IMR-90 (cell line): ENCODE results near the gene NNT. TPM values are rescaled to one million over a fixed set of nuclear protein-coding genes. Genes with fewer than 3 reads are reported as not detected.

Source experiments
- ATAC-seq: fragments of 200-7000 bp; cut with Tn5 transposase; 2 replicates; pipeline ENCODE4 v1.9.1; 2020; ENCODE audit warnings: low read depth, mild to moderate bottlenecking, moderate library complexity
- BruUV-seq: library from RNA; stranded (reverse); fragments of 400-500 nt; replicated peaks from 2 replicates; lab custom pipeline; 2021; lab: Mats Ljungman, UMichigan
- CTCF ChIA-PET: fragments of 300-600 bp; formaldehyde crosslinking; extraction: SDS; loops from one replicate; lab custom pipeline; 2021; ENCODE audit warnings: antibody characterized with exemption; lab: Yijun Ruan, JAX
- POLR2A ChIA-PET: fragments of 300-600 bp; sonication (Branson Sonifier 250); formaldehyde crosslinking; loops from one replicate; lab custom pipeline; 2022; ENCODE audit warnings: antibody characterized with exemption; ENCODE audit not compliant: unreplicated experiment; lab: Charles Lee
- DNase-seq: peaks from one replicate; pipeline ENCODE4 v3.0.0; 2013
- H2AFZ ChIP-seq: replicated peaks from 2 replicates; pipeline ENCODE3; 2013; ENCODE audit warnings: low read length, mild to moderate bottlenecking; ENCODE audit not compliant: poor library complexity
- H2AK5ac ChIP-seq: 2 replicates; pipeline ENCODE4 v1.6.1; 2013; ENCODE audit warnings: low read depth, low read length, inconsistent platforms
- H2AK9ac ChIP-seq: replicated peaks from 2 replicates; pipeline ENCODE3; 2013; ENCODE audit warnings: mild to moderate bottlenecking, low read depth, low read length, moderate library complexity; ENCODE audit not compliant: poor library complexity
- H2BK120ac ChIP-seq: 2 replicates; pipeline ENCODE4 v1.6.1; 2013; ENCODE audit warnings: low read depth, low read length, inconsistent platforms
- H2BK15ac ChIP-seq: 3 replicates; pipeline ENCODE4 v1.6.1; 2013; ENCODE audit warnings: low read depth, low read length, inconsistent platforms
- H2BK20ac ChIP-seq: 2 replicates; pipeline ENCODE4 v1.6.1; 2013; ENCODE audit warnings: low read depth, mild to moderate bottlenecking, inconsistent platforms, low read length, moderate library complexity
- H2BK5ac ChIP-seq: 2 replicates; pipeline ENCODE4 v1.6.1; 2013; ENCODE audit warnings: mild to moderate bottlenecking, low read depth, low read length, inconsistent platforms; ENCODE audit not compliant: poor library complexity, severe bottlenecking
- H3K14ac ChIP-seq: replicated peaks from 2 replicates; pipeline ENCODE4 v1.6.1; 2013; ENCODE audit warnings: low read depth, low read length, inconsistent platforms
- H3K18ac ChIP-seq: 2 replicates; pipeline ENCODE4 v1.6.1; 2013; ENCODE audit warnings: low read depth, low read length, control low read depth
- H3K23ac ChIP-seq: 2 replicates; pipeline ENCODE4 v1.6.1; 2013; ENCODE audit warnings: low read depth, low read length, inconsistent platforms
- H3K27ac ChIP-seq: 2 replicates; pipeline ENCODE4 v1.5.1; 2013; ENCODE audit warnings: mild to moderate bottlenecking, control low read depth, low read length; ENCODE audit not compliant: insufficient read depth
- H3K27me3 ChIP-seq: 2 replicates; pipeline ENCODE4 v1.6.1; 2013; ENCODE audit warnings: low read length; ENCODE audit not compliant: control insufficient read depth, insufficient read depth
- H3K36me3 ChIP-seq: 2 replicates; pipeline ENCODE4 v1.6.1; 2013; ENCODE audit warnings: low read length, mixed read lengths; ENCODE audit not compliant: control insufficient read depth, insufficient read depth
- H3K4ac ChIP-seq: 2 replicates; pipeline ENCODE4 v1.6.1; 2013; ENCODE audit warnings: low read depth, low read length, inconsistent platforms
- H3K4me1 ChIP-seq: 2 replicates; pipeline ENCODE4 v1.6.1; 2013; ENCODE audit warnings: low read length, mixed read lengths; ENCODE audit not compliant: control insufficient read depth, insufficient read depth
- H3K4me2 ChIP-seq: 2 replicates; pipeline ENCODE4 v1.6.1; 2013; ENCODE audit warnings: low read depth, mild to moderate bottlenecking, control low read depth, low read length, moderate library complexity
- H3K4me3 ChIP-seq: 2 replicates; pipeline ENCODE4 v1.5.1; 2013; ENCODE audit warnings: low read depth, mild to moderate bottlenecking, control low read depth, low read length, moderate library complexity; ENCODE audit not compliant: insufficient read depth
- H3K56ac ChIP-seq: 2 replicates; pipeline ENCODE4 v1.6.1; 2013; ENCODE audit warnings: low read length, inconsistent platforms; ENCODE audit not compliant: insufficient read depth; ENCODE audit errors: extremely low read depth
- H3K79me1 ChIP-seq, 2 experiments: 2 replicates each; pipeline ENCODE4 v1.6.1; 2013; ENCODE audit warnings: low read length in 2 of 2, inconsistent platforms in 1 of 2, low read depth in 1 of 2
- H3K9ac ChIP-seq: 2 replicates; pipeline ENCODE4 v1.6.1; 2013; ENCODE audit warnings: low read depth, low read length, control low read depth
- H3K9me1 ChIP-seq: 2 replicates; pipeline ENCODE4 v1.6.1; 2013; ENCODE audit warnings: low read length, inconsistent platforms; ENCODE audit not compliant: insufficient read depth
- H3K9me3 ChIP-seq: 2 replicates; pipeline ENCODE4 v1.6.1; 2013; ENCODE audit warnings: low read length; ENCODE audit not compliant: control insufficient read depth, insufficient read depth
- H4K20me1 ChIP-seq: 2 replicates; pipeline ENCODE4 v1.6.1; 2013; ENCODE audit warnings: low read length, inconsistent platforms; ENCODE audit not compliant: insufficient read depth
- H4K5ac ChIP-seq: 2 replicates; pipeline ENCODE4 v1.6.1; 2013; ENCODE audit warnings: mild to moderate bottlenecking, low read depth, low read length, control low read depth
- H4K8ac ChIP-seq, 2 experiments: 2 replicates each; pipeline ENCODE4 v1.6.1; 2013; ENCODE audit warnings: low read depth in 2 of 2, low read length in 2 of 2, control low read depth in 1 of 2, inconsistent platforms in 1 of 2
- H4K91ac ChIP-seq: 2 replicates; pipeline ENCODE4 v1.6.1; 2013; ENCODE audit warnings: low read depth, low read length, inconsistent platforms; ENCODE audit not compliant: insufficient read depth
- BHLHE40 ChIP-seq: fragments of 150-350 bp; IDR thresholded peaks from 2 replicates; pipeline ENCODE4 v1.6.1; 2016; ENCODE audit warnings: mild to moderate bottlenecking, low read depth, low read length
- CHD1 ChIP-seq: IDR thresholded peaks from 2 replicates; pipeline ENCODE4 v1.6.1; 2012; ENCODE audit warnings: low read depth, low read length, improper control_type of control experiment
- FOS ChIP-seq: fragments of 150-350 bp; IDR thresholded peaks from 2 replicates; pipeline ENCODE4 v1.6.1; 2016; ENCODE audit warnings: low read depth, low read length
- MAFK ChIP-seq: IDR thresholded peaks from 2 replicates; pipeline ENCODE4 v1.6.1; 2012; ENCODE audit warnings: low read depth, low read length, improper control_type of control experiment
- MXI1 ChIP-seq: IDR thresholded peaks from 2 replicates; pipeline ENCODE4 v1.6.1; 2012; ENCODE audit warnings: low read depth, mild to moderate bottlenecking, low read length, moderate library complexity, borderline replicate concordance
- NFE2L2 ChIP-seq: fragments of 150-350 bp; IDR thresholded peaks from 2 replicates; pipeline ENCODE4 v1.6.1; 2016; ENCODE audit warnings: low read depth, mild to moderate bottlenecking, low read length
- POLR2A ChIP-seq: IDR thresholded peaks from 2 replicates; pipeline ENCODE4 v1.6.1; 2012; ENCODE audit warnings: mild to moderate bottlenecking, low read depth, low read length
- RAD21 ChIP-seq: IDR thresholded peaks from 2 replicates; pipeline ENCODE4 v1.6.1; 2012; ENCODE audit warnings: low read length, improper control_type of control experiment
- RFX5 ChIP-seq: IDR thresholded peaks from 2 replicates; pipeline ENCODE4 v1.8.0; 2012; ENCODE audit warnings: low read depth, mild to moderate bottlenecking, low read length, moderate library complexity
- SMC3 ChIP-seq: fragments of 150-350 bp; IDR thresholded peaks from 2 replicates; pipeline ENCODE4 v1.6.1; 2016; ENCODE audit warnings: low read depth, mild to moderate bottlenecking, antibody characterized with exemption, low read length, moderate library complexity
- dilution Hi-C: fragments of 300-500 bp; cut with HindIII; formaldehyde crosslinking; loops from one replicate; pipeline ENCODE4 v1.14.3; 2018; ENCODE audit warnings: low sequenced_read_pairs; ENCODE audit not compliant: unreplicated experiment
- in situ Hi-C: fragments of 300-500 bp; cut with MboI; formaldehyde crosslinking; loops from 3 replicates; pipeline ENCODE4 v1.14.3; 2019; ENCODE audit warnings: low sequenced_read_pairs, inconsistent platforms, mixed read lengths
- intact Hi-C: fragments of 100-400 bp; cut with micrococcal nuclease; formaldehyde crosslinking; loops from 2 replicates; pipeline ENCODE4 v1.10.0; 2022
- polyA plus RNA-seq, 3 experiments: library from polyadenylated mRNA; depleted of rRNA; stranded (reverse); fragments of >200 nt; gene quantifications; 2 replicates each; pipeline ENCODE4 v1.2.3, GENCODE V29; 2012; ENCODE audit warnings: low replicate concordance in 1 of 3
- total RNA-seq: library from RNA; depleted of rRNA; stranded (reverse); fragments of >200 nt; gene quantifications from 2 replicates; pipeline ENCODE4 v1.2.3, GENCODE V29; 2012
- TF ChIP-seq, protein P1 (sequence below): fragments of 150-350 bp; IDR thresholded peaks from 2 replicates; pipeline ENCODE4 v1.6.1; 2017; ENCODE audit warnings: mild to moderate bottlenecking, antibody characterized with exemption, low read length, low read depth

NNT gene
- total and polyA plus RNA-seq, 2 of the 4 experiments (the other 2 are of a cell fraction): 23.1 to 57.2 TPM

DNA sequence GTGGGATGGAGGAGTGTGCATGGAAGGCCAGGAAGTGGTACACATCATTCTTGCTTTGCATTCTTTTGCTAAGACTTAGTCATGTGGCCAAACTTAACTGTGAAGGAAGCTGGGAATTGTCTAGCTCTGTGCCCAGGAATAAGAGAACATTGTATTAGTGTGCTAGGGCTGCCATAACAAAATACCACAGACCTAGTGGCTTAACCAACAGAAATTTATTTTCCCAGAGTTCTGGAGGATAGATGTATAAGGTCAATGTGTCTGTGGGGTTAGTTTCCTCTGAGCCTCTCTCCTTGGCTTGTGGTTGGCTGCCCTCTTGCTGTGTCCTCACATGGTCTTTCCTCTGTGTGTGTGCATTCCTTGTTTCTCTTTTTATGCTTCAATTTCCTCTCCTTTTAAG is 32.4 kb downstream of the NNT start:
- intact Hi-C loops: no loop called here
- no peak overlapping the region for H4K91ac ChIP-seq
- no peak overlapping the region for H3K27ac ChIP-seq
- H2AFZ ChIP-seq: no peak overlapping the region
- H3K4me1 ChIP-seq: peaks cover 3% of the 10 kb centered on the region; the same call in 1 of the 2 replicates
- TF ChIP-seq SMC3 (no peak), CHD1 (no peak), POLR2A (no peak), RAD21 (no peak), MAFK (no peak), BHLHE40 (no peak), NFE2L2 (no peak), FOS (no peak), RFX5 (no peak), MXI1 (no peak)
- TF ChIP-seq, protein P1, sequence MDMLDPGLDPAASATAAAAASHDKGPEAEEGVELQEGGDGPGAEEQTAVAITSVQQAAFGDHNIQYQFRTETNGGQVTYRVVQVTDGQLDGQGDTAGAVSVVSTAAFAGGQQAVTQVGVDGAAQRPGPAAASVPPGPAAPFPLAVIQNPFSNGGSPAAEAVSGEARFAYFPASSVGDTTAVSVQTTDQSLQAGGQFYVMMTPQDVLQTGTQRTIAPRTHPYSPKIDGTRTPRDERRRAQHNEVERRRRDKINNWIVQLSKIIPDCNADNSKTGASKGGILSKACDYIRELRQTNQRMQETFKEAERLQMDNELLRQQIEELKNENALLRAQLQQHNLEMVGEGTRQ: no peak; the same call in 1 of the 2 replicates
- peak overlapping the region; percentile 2 for H2BK5ac ChIP-seq
- no peak overlapping the region for H2AK5ac ChIP-seq
- no peak overlapping the region for H2BK120ac ChIP-seq
- peak; percentile 36 for ATAC-seq
- no peak overlapping the region for H4K5ac ChIP-seq
- H4K8ac ChIP-seq: peak overlapping the region in 1 of 2 experiments; percentile 11; a peak in 1 of 4 replicates
- no peak overlapping the region for H3K4me2 ChIP-seq
- no peak overlapping the region for H2BK15ac ChIP-seq
- no peak overlapping the region for H2BK20ac ChIP-seq
- H3K9me3 ChIP-seq: no peaks in the 10 kb centered on the region
- peaks cover 12 to 44% of the 10 kb centered on the region in 2 experiments; a peak in 3 of 4 replicates for H3K79me1 ChIP-seq
- peaks cover 2% of the 10 kb centered on the region; the same call in 1 of the 2 replicates for H3K9me1 ChIP-seq
- in situ Hi-C loops: loop anchor here (10.0 kb wide), 2 partner anchors 699 to 1139 kb away; no protein-coding TSS in a partner anchor
- no TSS peak for BruUV-seq
- H3K23ac ChIP-seq: no peak overlapping the region
- H3K56ac ChIP-seq: no peak overlapping the region
- H3K9ac ChIP-seq: no peak overlapping the region
- no peak overlapping the region for H3K4ac ChIP-seq
- ChIA-PET POLR2A (no interaction called here), CTCF (no interaction called here)
- dilution Hi-C loops: no loop called here
- no peak overlapping the region for H3K14ac ChIP-seq
- H3K36me3 ChIP-seq: peaks cover 7% of the 10 kb centered on the region
- no peaks in the 10 kb centered on the region for H4K20me1 ChIP-seq
- H3K4me3 ChIP-seq: no peak overlapping the region
- H3K18ac ChIP-seq: no peak overlapping the region
- peak; percentile 52 for DNase-seq
- H3K27me3 ChIP-seq: no peaks in the 10 kb centered on the region
- H2AK9ac ChIP-seq: no peak overlapping the region
